Heart left ventricle (tissue), 13 donors: ENCODE results near the gene TXNRD2.

ENCODE experiments used
- POLR2A ChIP-seq, 2 donors: fragments of 450-650 bp; IDR thresholded peaks; one replicate each; pipeline ENCODE4 v1.6.1; 2017; ENCODE audit warnings: antibody characterized with exemption in 2 of 2, mild to moderate bottlenecking in 2 of 2, moderate library complexity in 2 of 2
- TF ChIP-seq, protein P1 (sequence below), 12 donors: fragments of 200-600 bp; sonication (generic) in 4 of 12; IDR thresholded peaks; one replicate each; pipeline versions ENCODE4 v1.5.0 to v1.8.0; 2018 to 2022; ENCODE audit warnings: antibody characterized with exemption in 12 of 12, mild to moderate bottlenecking in 5 of 12
- donor health status: ischemic (EF 13 %, LVEDD 7.1; RV severe dilation, severe dysfunction).
- donor health status: DM: no; HTN: yes; CAD: no.
- donor health status: DM: no; HTN: no; CAD: no.
- donor health status: ischemic (EF 25% LVEDD 6.9; RV normal size, moderate dysfunction).
- donor health status: ischemic (EF 25% LVEDD 5.7; RV mildly dilated, moderate dysfunction).
- donor health status: ischemic (EF 35%, LVEDD 5.7; RV mildly dilated, moderate dysfunction).
- donor health status: nonischemic (EF 11% LVEDD 7.7; RV severe dilation, severe dysfunction).
- donor health status: DM: yes; HTN: yes; CAD: no.
- donor health status: PGD.
- donor health status: ischemic (EF 29% LVEDD 5.4; RV normal size, mild dysfunction).
- donor health status: nonischemic (EF 23%, LVEDD 6.1; RV moderate dilation, normal function).

DNA sequence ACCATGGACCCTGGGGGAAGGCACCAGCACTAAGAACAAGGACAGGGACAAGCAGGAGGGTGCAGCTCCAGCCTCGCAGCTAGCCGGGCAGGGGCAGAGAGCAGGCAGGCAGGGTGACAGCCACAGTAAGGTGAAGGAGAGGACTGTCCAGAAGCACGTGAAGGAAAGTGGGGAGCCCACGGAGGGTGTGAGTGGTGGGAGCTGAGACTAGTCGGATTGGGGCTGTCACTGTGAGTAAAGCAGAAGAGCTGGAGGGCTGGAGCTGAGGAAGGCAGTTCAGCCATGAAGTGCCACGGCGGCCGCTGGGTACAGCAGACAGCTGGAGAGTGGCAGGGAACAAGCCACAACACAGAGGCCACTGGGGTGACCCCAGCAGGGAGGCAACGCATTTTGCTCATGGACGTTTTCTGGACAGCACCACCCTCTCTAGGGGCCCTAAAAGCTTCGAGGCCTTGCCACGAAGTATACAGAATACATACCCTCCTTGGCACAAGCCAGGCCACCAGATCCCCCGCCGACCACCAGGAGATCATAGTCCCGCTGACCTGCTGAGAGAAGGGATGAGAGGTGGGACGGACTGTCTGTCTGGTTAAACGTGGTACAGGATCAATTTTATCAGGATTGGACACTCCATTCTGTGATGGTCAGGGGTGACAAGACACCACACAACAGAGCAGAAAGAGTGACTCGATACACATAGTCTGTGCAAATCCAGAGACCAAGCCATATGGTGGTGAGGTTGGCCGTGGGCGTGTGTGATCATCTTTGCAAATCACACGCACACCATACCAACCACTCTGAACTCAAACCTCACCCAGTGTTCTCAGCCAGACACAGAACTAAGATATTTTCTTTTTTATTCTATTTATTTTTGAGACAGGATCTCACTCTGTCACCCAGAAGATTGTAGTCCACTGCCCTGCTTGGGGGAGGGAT, 10.8 kb downstream of the TXNRD2 start:
- TF ChIP-seq, protein P1, sequence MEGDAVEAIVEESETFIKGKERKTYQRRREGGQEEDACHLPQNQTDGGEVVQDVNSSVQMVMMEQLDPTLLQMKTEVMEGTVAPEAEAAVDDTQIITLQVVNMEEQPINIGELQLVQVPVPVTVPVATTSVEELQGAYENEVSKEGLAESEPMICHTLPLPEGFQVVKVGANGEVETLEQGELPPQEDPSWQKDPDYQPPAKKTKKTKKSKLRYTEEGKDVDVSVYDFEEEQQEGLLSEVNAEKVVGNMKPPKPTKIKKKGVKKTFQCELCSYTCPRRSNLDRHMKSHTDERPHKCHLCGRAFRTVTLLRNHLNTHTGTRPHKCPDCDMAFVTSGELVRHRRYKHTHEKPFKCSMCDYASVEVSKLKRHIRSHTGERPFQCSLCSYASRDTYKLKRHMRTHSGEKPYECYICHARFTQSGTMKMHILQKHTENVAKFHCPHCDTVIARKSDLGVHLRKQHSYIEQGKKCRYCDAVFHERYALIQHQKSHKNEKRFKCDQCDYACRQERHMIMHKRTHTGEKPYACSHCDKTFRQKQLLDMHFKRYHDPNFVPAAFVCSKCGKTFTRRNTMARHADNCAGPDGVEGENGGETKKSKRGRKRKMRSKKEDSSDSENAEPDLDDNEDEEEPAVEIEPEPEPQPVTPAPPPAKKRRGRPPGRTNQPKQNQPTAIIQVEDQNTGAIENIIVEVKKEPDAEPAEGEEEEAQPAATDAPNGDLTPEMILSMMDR (IDR thresholded peaks at IDR 0.05) = no peak
- TF ChIP-seq POLR2A (IDR thresholded peaks at IDR 0.05) = no peak
